Astrocyte (in vitro differentiated cells and primary cell): ENCODE measurements around the gene CADM1.

Source experiments
- EZH2 ChIP-seq: IDR thresholded peaks from 2 replicates; pipeline ENCODE4 v1.6.1; 2012; ENCODE audit warnings: mild to moderate bottlenecking, low read length, inconsistent platforms; ENCODE audit not compliant: insufficient read depth
- TF ChIP-seq, protein P1 (sequence below): IDR thresholded peaks from 2 replicates; pipeline ENCODE4 v1.5.1; 2011; ENCODE audit warnings: low read depth, mild to moderate bottlenecking, inconsistent platforms, low read length, moderate library complexity; ENCODE audit not compliant: insufficient read depth

DNA sequence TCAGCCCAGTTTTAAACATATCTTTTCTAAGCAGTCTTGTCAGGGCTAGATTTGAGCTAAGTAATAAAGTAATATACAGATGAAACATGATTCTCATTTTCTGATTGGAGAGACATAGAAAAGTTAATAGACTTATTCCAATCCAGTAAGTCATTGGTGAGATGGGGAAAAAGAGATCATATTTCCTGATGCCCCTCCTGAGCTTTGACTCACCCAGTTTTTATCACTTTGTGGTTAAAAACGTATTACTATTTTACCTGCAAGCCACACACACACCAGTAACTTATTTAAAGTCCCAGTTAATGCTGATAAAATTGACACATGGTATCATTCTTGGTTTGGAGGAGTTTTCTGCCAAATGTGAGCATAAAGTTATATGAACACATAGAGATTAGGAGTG is 306.8 kb downstream of the CADM1 start:
- TF ChIP-seq, protein P1, sequence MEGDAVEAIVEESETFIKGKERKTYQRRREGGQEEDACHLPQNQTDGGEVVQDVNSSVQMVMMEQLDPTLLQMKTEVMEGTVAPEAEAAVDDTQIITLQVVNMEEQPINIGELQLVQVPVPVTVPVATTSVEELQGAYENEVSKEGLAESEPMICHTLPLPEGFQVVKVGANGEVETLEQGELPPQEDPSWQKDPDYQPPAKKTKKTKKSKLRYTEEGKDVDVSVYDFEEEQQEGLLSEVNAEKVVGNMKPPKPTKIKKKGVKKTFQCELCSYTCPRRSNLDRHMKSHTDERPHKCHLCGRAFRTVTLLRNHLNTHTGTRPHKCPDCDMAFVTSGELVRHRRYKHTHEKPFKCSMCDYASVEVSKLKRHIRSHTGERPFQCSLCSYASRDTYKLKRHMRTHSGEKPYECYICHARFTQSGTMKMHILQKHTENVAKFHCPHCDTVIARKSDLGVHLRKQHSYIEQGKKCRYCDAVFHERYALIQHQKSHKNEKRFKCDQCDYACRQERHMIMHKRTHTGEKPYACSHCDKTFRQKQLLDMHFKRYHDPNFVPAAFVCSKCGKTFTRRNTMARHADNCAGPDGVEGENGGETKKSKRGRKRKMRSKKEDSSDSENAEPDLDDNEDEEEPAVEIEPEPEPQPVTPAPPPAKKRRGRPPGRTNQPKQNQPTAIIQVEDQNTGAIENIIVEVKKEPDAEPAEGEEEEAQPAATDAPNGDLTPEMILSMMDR: no peak
- TF ChIP-seq EZH2: no peak
